Stimulated activated CD4-positive, alpha-beta T cell treated with anti-CD3 and anti-CD28 coated beads, TNF-alpha, amount 100 ng/mL, for 1 hour (primary cell): Measurements from ENCODE around the gene HNRNPF.
"Not testable (repeated sequence)": the region's sequence is repeated elsewhere in the genome, so short reads cannot be mapped to it uniquely, and the experiment has no call there.

Experiments used
- DNase-seq, 3 donors: peaks; one replicate each; pipeline ENCODE4 v3.0.0-alpha.2; 2020; ENCODE audit warnings: low read depth in 3 of 3, low spot score in 1 of 3

The HNRNPF gene

DNA sequence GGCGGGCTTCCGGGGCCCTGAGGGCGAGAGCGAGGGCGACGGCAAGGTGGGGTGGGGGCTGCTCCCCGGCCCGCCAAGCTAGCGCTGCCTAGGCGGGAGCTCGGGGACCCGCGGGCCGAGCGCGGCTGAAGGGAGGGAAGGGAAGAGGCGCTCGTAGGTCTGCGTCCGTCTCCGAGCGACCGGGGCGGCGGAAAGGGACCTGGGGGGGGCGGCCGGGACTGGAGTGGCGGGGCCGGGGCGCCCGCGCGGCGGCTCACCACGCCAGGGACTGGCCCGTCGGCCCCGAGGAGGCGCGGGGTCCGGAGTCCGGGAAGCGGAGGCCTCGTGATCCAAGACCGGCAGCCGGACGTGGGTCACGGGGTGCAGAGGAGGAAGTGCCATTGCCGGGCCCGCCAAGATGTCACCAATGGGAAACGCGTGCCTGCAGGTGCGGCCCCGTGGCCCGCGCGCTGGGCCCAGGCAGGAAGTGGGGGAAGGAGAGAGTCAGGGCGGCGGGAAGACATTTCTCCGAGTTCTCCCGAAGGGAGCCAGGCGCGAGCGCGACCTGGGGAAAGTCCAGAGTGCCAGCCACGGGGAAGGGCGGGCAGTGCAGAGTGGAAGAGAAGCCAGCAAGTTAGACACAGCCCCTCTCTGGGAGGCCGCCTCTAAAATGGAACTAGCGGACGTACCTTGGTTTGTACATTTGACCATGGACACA is 11.9 kb downstream of the HNRNPF start:
- peak in 2 of 3 donors; percentile 28 to 57 for DNase-seq

- peak in 2 of 3 donors; percentile 32 to 56 for DNase-seq
Measured at GRCh38 chr10:43396061-43396927, 12.7 kb downstream of the HNRNPF start.

DNA sequence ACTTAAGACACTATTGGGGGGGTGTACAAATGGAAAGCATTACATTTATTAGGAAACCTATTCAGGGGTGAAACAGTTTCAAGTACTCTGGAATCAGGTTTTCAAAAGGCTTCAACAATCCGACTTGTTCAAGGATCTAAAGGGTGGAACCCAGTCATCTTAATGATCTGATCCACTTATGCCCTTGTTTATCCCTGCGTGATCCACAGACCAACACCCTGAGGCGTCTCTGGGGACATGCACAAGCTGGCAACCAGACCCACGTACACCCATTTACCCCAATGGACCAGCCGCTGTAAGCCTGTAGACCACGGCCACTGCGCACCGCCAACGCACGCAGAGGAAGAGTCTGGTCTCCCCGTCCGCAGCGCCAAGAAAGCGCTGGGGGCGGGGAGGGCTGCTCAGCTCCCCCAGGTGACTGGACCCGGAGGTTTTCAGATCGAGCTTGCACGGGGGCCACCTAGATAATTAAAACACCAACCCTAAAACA is 13.4 kb downstream of the HNRNPF start:
- DNase-seq = no peak

- DNase-seq = no peak
Measured at GRCh38 chr10:43394868-43395267, 14.1 kb downstream of the HNRNPF start.

GRCh38 chr10:43393606-43394360 is 15.2 kb downstream of the HNRNPF start:
- no peak for DNase-seq

DNA sequence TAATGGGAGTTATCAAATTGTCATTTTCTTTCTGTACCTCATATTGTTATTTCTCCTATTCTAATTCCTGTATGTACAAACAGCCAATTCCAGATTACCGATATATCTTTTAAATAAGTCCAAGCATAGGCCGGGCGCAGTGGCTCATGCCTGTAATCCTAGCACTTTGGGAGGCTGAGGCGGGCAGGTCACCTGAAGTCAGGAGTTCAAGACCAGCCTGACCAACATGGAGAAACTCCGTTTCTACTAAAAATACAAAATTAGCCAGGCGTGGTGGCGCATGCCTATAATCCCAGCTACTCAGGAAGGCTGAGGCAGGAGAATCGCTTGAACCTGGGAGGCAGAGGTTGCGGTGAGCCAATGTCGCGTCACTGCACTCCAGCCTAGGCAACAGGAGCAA is 15.8 kb downstream of the HNRNPF start:
- not testable (repeated sequence) for DNase-seq

- DNase-seq = no peak
Measured at GRCh38 chr10:43392748-43393147, 16.2 kb downstream of the HNRNPF start.

GRCh38 chr10:43391496-43391895 is 17.5 kb downstream of the HNRNPF start:
- no peak for DNase-seq

DNA sequence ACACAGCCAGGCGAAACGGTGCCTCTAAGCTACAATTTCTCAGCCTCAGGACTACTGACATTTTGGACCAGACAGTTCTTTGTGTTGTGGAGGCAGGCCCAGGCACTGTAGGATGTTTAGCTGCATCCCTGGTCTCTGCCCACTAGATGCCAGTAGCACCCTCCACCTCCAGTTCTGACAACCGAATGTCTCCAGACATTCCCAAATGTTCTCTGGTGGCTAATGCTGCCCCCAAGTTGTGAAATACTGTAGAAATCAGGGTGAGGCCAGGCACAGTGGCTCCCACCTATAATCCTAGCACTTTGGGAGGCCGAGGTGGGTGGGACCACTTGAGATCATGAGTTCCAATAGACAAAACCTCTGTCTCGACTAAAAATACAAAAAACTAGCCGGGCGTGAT is 18.2 kb downstream of the HNRNPF start:
- DNase-seq = no peak

DNA sequence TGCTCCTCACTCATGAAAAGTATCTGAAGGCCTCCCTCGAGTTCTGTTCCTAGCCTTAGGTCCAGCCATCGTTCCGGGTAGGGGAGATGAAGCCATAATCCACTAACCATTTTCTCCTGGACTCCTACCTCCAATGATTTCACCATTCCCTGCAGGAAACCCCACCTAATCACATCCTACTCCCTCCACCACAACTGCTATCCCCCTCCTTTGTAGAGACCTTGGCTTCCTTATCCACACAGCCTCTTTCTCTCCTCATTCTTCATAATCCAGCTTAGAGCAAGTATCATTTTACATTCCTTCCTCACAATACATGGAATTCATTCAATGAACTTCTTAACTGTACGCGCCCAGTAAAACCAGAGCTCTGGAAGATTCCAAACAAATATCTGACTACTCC is 18.7 kb downstream of the HNRNPF start:
- DNase-seq = no peak

DNA sequence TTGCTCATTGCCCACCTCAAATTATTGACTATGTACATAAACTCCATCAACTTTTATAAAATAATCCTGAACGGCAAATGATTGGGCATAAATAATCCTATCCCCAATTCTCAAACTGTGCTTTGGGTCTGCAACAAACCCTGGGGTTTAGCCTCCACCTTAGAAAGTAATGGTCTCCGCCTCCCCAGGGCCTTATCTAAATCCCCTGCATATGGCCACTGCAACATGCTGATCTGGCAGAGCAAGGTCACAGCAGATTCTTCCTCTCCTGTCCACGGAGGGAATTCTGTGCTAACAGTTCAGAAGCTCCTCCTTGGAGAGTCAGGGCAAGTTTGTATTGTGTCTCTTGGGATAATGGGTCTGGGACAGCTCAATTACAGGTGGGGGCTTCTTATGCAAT is 19.1 kb downstream of the HNRNPF start:
- DNase-seq = no peak

DNA sequence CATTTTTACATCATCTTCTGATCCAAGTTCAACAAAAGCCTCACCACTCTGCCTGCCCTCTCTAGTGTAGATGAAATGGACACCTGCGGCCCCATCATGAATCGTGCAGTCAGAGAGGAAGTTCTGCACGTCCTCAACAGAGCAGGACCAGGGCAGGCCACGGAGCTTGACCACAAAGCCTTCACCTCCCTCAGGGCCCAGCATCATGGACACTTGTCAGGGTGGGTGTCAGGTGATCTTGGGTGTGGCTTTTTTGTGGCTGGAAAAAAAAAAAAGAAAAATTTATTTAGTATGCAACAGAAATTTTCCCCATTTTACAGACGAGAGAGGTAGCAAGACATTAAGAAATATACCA is 21.3 kb downstream of the HNRNPF start:
- DNase-seq = no peak

- DNase-seq = no peak
Measured at GRCh38 chr10:43386981-43387677, 21.9 kb downstream of the HNRNPF start.

- DNase-seq = no peak
Measured at GRCh38 chr10:43386549-43386948, 22.4 kb downstream of the HNRNPF start.

DNA sequence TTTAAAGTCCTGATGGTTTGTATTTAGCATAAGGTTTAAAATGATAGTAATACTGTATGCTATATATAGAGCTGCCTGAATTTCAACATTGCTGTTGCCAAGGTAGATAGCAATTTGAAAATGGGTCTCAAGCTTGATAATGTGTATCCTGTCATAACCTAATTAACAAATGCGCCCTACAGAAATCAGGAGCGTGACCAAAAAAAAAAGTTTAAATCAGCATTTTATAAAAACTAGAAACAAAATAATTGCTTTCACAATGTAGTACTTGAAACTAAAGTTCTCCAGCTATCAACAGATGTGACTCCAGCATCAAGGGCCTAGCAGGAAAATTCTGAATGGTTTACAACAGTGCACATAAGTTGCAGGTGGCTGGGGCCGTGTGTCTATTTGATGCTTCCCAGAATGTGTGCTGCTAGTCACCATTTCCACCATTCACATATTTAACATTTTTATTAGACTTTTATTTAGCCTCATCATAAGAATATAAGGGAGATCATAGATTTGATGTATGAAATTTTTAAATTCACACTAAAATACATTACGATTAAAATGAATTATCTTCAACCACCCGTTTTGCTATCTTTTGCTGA is 23.5 kb downstream of the HNRNPF start:
- no peak for DNase-seq

- DNase-seq = no peak
Measured at GRCh38 chr10:43384252-43385221, 24.4 kb downstream of the HNRNPF start.

GRCh38 chr10:43383204-43383971 is 25.6 kb downstream of the HNRNPF start:
- no peak for DNase-seq

DNA sequence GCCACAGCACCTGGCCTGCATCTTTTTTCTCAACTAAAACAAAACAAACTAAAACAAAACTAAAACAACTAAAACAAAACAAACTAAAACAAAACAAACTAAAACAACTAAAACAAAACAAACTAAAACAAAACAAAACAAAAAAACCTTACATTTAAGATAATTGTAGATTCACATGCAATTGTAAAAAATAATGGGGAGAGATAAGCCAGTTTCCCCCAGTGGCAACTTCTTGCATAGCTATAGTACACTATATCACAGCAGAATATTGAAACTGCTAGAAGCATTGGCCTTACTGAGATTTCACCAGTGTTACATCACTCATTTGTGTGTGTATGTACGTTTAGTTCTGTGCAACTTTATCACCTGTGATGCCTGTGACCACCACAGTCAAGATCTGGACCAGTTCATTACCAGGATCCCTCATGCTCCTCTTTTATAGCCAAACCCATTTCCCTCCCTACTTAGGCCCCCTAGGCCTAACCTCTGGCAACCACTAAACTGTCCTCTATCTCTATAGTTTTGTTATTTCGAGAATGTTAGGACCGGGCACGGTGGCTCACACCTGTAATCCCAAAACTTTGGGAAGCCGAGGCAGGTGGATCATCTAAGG is 28.3 kb downstream of the HNRNPF start:
- DNase-seq = no peak
